HepG2 (cell line): ENCODE results near the gene MRNIP. TPM values are rescaled to one million over a fixed set of nuclear protein-coding genes. Genes with fewer than 3 reads are reported as not detected.

Experiments used
- ADNP ChIP-seq: sonication (generic); formaldehyde crosslinking; IDR thresholded peaks from 2 replicates; pipeline ENCODE4 v1.4.0; 2020; ENCODE audit warnings: missing genetic modification reagents
- BRF2 ChIP-seq: sonication (generic); formaldehyde crosslinking; IDR thresholded peaks from 2 replicates; pipeline ENCODE4 v1.8.1; 2022; ENCODE audit warnings: mild to moderate bottlenecking, missing genetic modification reagents
- FOSL2 ChIP-seq: sonication (generic); formaldehyde crosslinking; IDR thresholded peaks from 2 replicates; pipeline ENCODE4 v1.4.0; 2020; ENCODE audit warnings: missing genetic modification reagents
- FOXO4 ChIP-seq: sonication (generic); formaldehyde crosslinking; conservative IDR thresholded peaks from 2 replicates; pipeline ENCODE4 v1.8.1; 2023; ENCODE audit warnings: missing genetic modification reagents
- IRF2 ChIP-seq: IDR thresholded peaks from 2 replicates; pipeline ENCODE4 v1.6.1; 2018; ENCODE audit warnings: missing genetic modification reagents, missing compliant biosample characterization
- MED1 ChIP-seq: sonication (generic); formaldehyde crosslinking; IDR thresholded peaks from 2 replicates; pipeline ENCODE4 v1.4.0; 2020; ENCODE audit warnings: missing genetic modification reagents
- PHF5A ChIP-seq: IDR thresholded peaks from one replicate; pipeline ENCODE4 v1.6.1; 2018; ENCODE audit warnings: low read depth, missing genetic modification reagents; ENCODE audit not compliant: unreplicated experiment
- SMYD3 ChIP-seq: sonication (generic); formaldehyde crosslinking; IDR thresholded peaks from 2 replicates; pipeline ENCODE4 v1.8.1; 2023; ENCODE audit warnings: mild to moderate bottlenecking, missing genetic modification reagents
- SNAPC4 ChIP-seq: sonication (generic); formaldehyde crosslinking; IDR thresholded peaks from 2 replicates; pipeline ENCODE4 v1.4.0; 2020; ENCODE audit warnings: mild to moderate bottlenecking, missing genetic modification reagents
- TBX2 ChIP-seq: sonication (generic); formaldehyde crosslinking; IDR thresholded peaks from 2 replicates; pipeline ENCODE4 v1.5.0; 2020; ENCODE audit warnings: missing genetic modification reagents, mild to moderate bottlenecking, borderline replicate concordance
- TBX3 ChIP-seq: fragments of 450-650 bp; IDR thresholded peaks from 2 replicates; pipeline ENCODE4 v1.6.1; 2017; ENCODE audit warnings: antibody characterized with exemption, mild to moderate bottlenecking, inconsistent platforms, borderline replicate concordance
- ZFP90 ChIP-seq: sonication (generic); formaldehyde crosslinking; IDR thresholded peaks from 2 replicates; pipeline ENCODE4 v1.8.0; 2022; ENCODE audit warnings: missing genetic modification reagents, mild to moderate bottlenecking, inconsistent platforms, borderline replicate concordance
- ZNF282 ChIP-seq: fragments of 450-650 bp; IDR thresholded peaks from 2 replicates; pipeline ENCODE4 v1.6.1; 2018; ENCODE audit not compliant: partially characterized antibody
- ZNF333 ChIP-seq: sonication (generic); formaldehyde crosslinking; IDR thresholded peaks from 2 replicates; pipeline ENCODE4 v1.4.0; 2020; ENCODE audit warnings: mild to moderate bottlenecking, missing genetic modification reagents, borderline replicate concordance
- ZNF547 ChIP-seq: sonication (generic); formaldehyde crosslinking; IDR thresholded peaks from 2 replicates; pipeline ENCODE4 v1.5.1; 2020; ENCODE audit warnings: mild to moderate bottlenecking, missing genetic modification reagents
- ZNF614 ChIP-seq: IDR thresholded peaks from 2 replicates; pipeline ENCODE4 v1.6.1; 2018; ENCODE audit warnings: missing biosample characterization, missing genetic modification reagents, inconsistent platforms, borderline replicate concordance
- polyA plus RNA-seq, 8 experiments: library from polyadenylated mRNA; depleted of rRNA in 3 of 8; stranded (reverse) in 7 of 8; unstranded in 1 of 8; fragments of >200 nt; fragmentation: Illumina TruSeq in 4 of 8; extraction: Trizol in 4 of 8; gene quantifications; 2 replicates each; pipeline versions ENCODE4 v1.2.1 to v1.2.3, GENCODE V29; 2011 to 2016; ENCODE audit warnings: low read depth in 4 of 8, missing spikeins in 1 of 8, mixed read lengths in 1 of 8; ENCODE audit not compliant: insufficient read depth in 1 of 8
- total RNA-seq, 5 experiments: library from RNA; depleted of rRNA; stranded (reverse); fragments of >200 nt; fragmentation: Illumina TruSeq; extraction: Trizol; gene quantifications; 2 replicates each; pipeline ENCODE4 v1.2.3, GENCODE V29; 2016; ENCODE audit warnings: low read depth in 1 of 5

Gene MRNIP
- total and polyA plus RNA-seq, 2 of the 13 experiments (the other 11 are each of a cell fraction or from before 2014, with no cell fraction given) = 15.5 to 34.1 TPM

- TF ChIP-seq ZNF333 = peak; percentile 84; the same call in 1 of the 2 replicates
- no peak for TF ChIP-seq PHF5A (CRISPR knock-in tag)
- TF ChIP-seq IRF2 (CRISPR knock-in tag) = peak; percentile 73; the same call in 1 of the 2 replicates
- TF ChIP-seq TBX2 (CRISPR knock-in tag) = peak; percentile 85
- 0 out of 2 replicates have a peak, but pooled peaks have one; percentile 91 for TF ChIP-seq FOXO4
- no peak for TF ChIP-seq ZNF282
- TF ChIP-seq SNAPC4 = no peak; the same call in none of the 2 replicates
- TF ChIP-seq ZNF614 (CRISPR knock-in tag) = peak; percentile 85; the same call in 1 of the 2 replicates
- TF ChIP-seq ADNP (CRISPR knock-in tag) = no peak
- 0 out of 2 replicates have a peak, but pooled peaks have one; percentile 16 for TF ChIP-seq FOSL2 (CRISPR knock-in tag)
- TF ChIP-seq BRF2 = peak; percentile 89
- peak; percentile 81; the same call in 1 of the 2 replicates for TF ChIP-seq SMYD3
- peak; percentile 61; the same call in 1 of the 2 replicates for TF ChIP-seq MED1 (CRISPR knock-in tag)
- TF ChIP-seq ZFP90 (CRISPR knock-in tag) = peak; percentile 94; the same call in 1 of the 2 replicates
- TF ChIP-seq ZNF547 (CRISPR knock-in tag) = peak; percentile 94
- TF ChIP-seq TBX3 = no peak
These were observed at the start of gene MRNIP (continued) for GRCh38 chr5:179858586-179859427.
